HepG2 (cell line): ENCODE measurements around the gene PIM1. TPM values are rescaled to one million over a fixed set of nuclear protein-coding genes. Genes with fewer than 3 reads are reported as not detected.
A peak's percentile ranks its signal among the peaks of the same experiment; 100 is the strongest.

ENCODE experiments used
- ATAC-seq: fragments of 200-7000 bp; cut with Tn5 transposase; 3 replicates; pipeline ENCODE4 v1.9.1; 2020; ENCODE audit warnings: mild to moderate bottlenecking, moderate library complexity
- BruUV-seq: library from RNA; stranded (reverse); fragments of 400-500 nt; replicated peaks from 2 replicates; lab custom pipeline; 2021; lab: Mats Ljungman, UMichigan
- CTCF ChIA-PET: fragments of 300-600 bp; formaldehyde crosslinking; extraction: SDS; loops from one replicate; lab custom pipeline; 2021; ENCODE audit warnings: low total read pairs, inconsistent platforms, low intra/inter-chr PET ratio; lab: Yijun Ruan, JAX
- POLR2A ChIA-PET: fragments of 350-600 bp; sonication (Branson Sonifier 250); formaldehyde crosslinking; loops from one replicate; lab custom pipeline; 2020; ENCODE audit warnings: antibody characterized with exemption, inconsistent platforms; lab: Yijun Ruan, JAX
- DNase-seq: peaks from one replicate; pipeline ENCODE4 v3.0.0-alpha.2; 2015; ENCODE audit warnings: low spot score
- FAIRE-seq: peaks from 3 replicates; lab custom pipeline; 2011; peaks lifted over from hg19 to GRCh38; lab: Jason Lieb, UNC
- H2AFZ ChIP-seq: one replicate; pipeline ENCODE4 v1.6.1; 2011; ENCODE audit warnings: low read length, inconsistent platforms
- H3K27ac ChIP-seq: fragments of 300-600 bp; 3 replicates; pipeline ENCODE4 v1.8.0; 2011; ENCODE audit warnings: mixed run types, mild to moderate bottlenecking, mixed read lengths, low read length, inconsistent platforms; ENCODE audit not compliant: insufficient read depth; ENCODE audit errors: extremely low read length
- H3K27me3 ChIP-seq, 2 experiments: fragments of 200-600 bp in 1 of 2; 2 replicates in 1 of 2; 3 replicates in 1 of 2; pipeline versions ENCODE4 v1.6.0 to v1.8.0; 2011; ENCODE audit warnings: low read length in 2 of 2, mild to moderate bottlenecking in 2 of 2, moderate library complexity in 2 of 2, inconsistent platforms in 1 of 2; ENCODE audit not compliant: insufficient read depth in 2 of 2, control insufficient read depth in 1 of 2
- H3K36me3 ChIP-seq, 2 experiments: fragments of 200-600 bp in 1 of 2; replicated peaks in 1 of 2; 2 replicates in 1 of 2; 3 replicates in 1 of 2; pipeline versions ENCODE4 v1.5.1 to v1.8.0; 2011; ENCODE audit warnings: low read length in 2 of 2, inconsistent platforms in 1 of 2; ENCODE audit not compliant: insufficient read depth in 2 of 2, control insufficient read depth in 1 of 2
- H3K4me1 ChIP-seq: 2 replicates; pipeline ENCODE4 v1.5.1; 2012; ENCODE audit warnings: low read length, inconsistent platforms; ENCODE audit not compliant: insufficient read depth
- H3K4me2 ChIP-seq: 2 replicates; pipeline ENCODE4 v1.6.0; 2011; ENCODE audit warnings: low read depth, low read length, inconsistent platforms
- H3K4me3 ChIP-seq, 3 experiments: fragments of 200-600 bp in 1 of 3; sonication (generic), shearing (Covaris generic) in 1 of 3; replicated peaks in 1 of 3; 2 replicates each; pipeline ENCODE4 v1.5.1; 2011 to 2016; ENCODE audit warnings: low read length in 3 of 3, inconsistent platforms in 2 of 3, low read depth in 2 of 3, mild to moderate bottlenecking in 2 of 3, control low read depth in 1 of 3, mixed read lengths in 1 of 3; ENCODE audit not compliant: insufficient read depth in 1 of 3
- H3K79me2 ChIP-seq: one replicate; pipeline ENCODE4 v1.6.1; 2011; ENCODE audit warnings: low read length, inconsistent platforms; ENCODE audit not compliant: insufficient read depth
- H3K9ac ChIP-seq: 2 replicates; pipeline ENCODE4 v1.6.0; 2011; ENCODE audit warnings: mild to moderate bottlenecking, low read depth, low read length, inconsistent platforms; ENCODE audit not compliant: insufficient read depth
- H3K9me3 ChIP-seq: 2 replicates; pipeline ENCODE4 v1.5.1; 2012; ENCODE audit warnings: mild to moderate bottlenecking, low read length
- H4K20me1 ChIP-seq: 2 replicates; pipeline ENCODE4 v1.6.0; 2011; ENCODE audit warnings: inconsistent platforms, mild to moderate bottlenecking, low read length, moderate library complexity; ENCODE audit not compliant: insufficient read depth
- AHR ChIP-seq: IDR thresholded peaks from 2 replicates; pipeline ENCODE4 v1.6.1; 2018; ENCODE audit warnings: missing genetic modification reagents, missing compliant biosample characterization
- ATF3 ChIP-seq: sonication (generic); formaldehyde crosslinking; IDR thresholded peaks from 2 replicates; pipeline ENCODE4 v1.4.0; 2020; ENCODE audit warnings: missing genetic modification reagents
- BHLHE40 ChIP-seq: IDR thresholded peaks from 2 replicates; pipeline ENCODE4 v1.6.1; 2011; ENCODE audit warnings: low read length, improper control_type of control experiment
- FOXO1 ChIP-seq: sonication (generic); formaldehyde crosslinking; IDR thresholded peaks from 2 replicates; pipeline ENCODE4 v1.4.0; 2020; ENCODE audit warnings: missing genetic modification reagents
- GATAD2A ChIP-seq: IDR thresholded peaks from 2 replicates; pipeline ENCODE4 v1.6.1; 2016
- JDP2 ChIP-seq: sonication (generic); formaldehyde crosslinking; IDR thresholded peaks from 2 replicates; pipeline ENCODE4 v1.8.1; 2022; ENCODE audit warnings: missing genetic modification reagents, borderline replicate concordance
- KAT7 ChIP-seq: IDR thresholded peaks from 2 replicates; pipeline ENCODE4 v1.6.1; 2018; ENCODE audit warnings: borderline replicate concordance, missing compliant biosample characterization
- KAT8 ChIP-seq: IDR thresholded peaks from 2 replicates; pipeline ENCODE4 v1.6.1; 2016; ENCODE audit warnings: missing genetic modification reagents, missing compliant biosample characterization
- MIER2 ChIP-seq: IDR thresholded peaks from 2 replicates; pipeline ENCODE4 v1.6.1; 2016; ENCODE audit warnings: missing biosample characterization, missing genetic modification reagents
- STAT6 ChIP-seq: sonication (generic); formaldehyde crosslinking; IDR thresholded peaks from 2 replicates; pipeline ENCODE4 v1.4.0; 2020; ENCODE audit warnings: missing genetic modification reagents, mild to moderate bottlenecking, borderline replicate concordance
- SUZ12 ChIP-seq: fragments of 150-350 bp; IDR thresholded peaks from 2 replicates; pipeline ENCODE4 v1.6.1; 2014; ENCODE audit warnings: low read depth, low read length
- TAF15 ChIP-seq: fragments of 200-400 bp; formaldehyde crosslinking; IDR thresholded peaks from one replicate; pipeline ENCODE4 v1.6.1; 2018; ENCODE audit warnings: mild to moderate bottlenecking, low read depth, low read length; ENCODE audit not compliant: poor library complexity, severe bottlenecking
- ZBTB21 ChIP-seq: sonication (generic); formaldehyde crosslinking; IDR thresholded peaks from 2 replicates; pipeline ENCODE4 v1.4.0; 2020; ENCODE audit warnings: missing genetic modification reagents
- ZNF691 ChIP-seq: sonication (generic); formaldehyde crosslinking; IDR thresholded peaks from 2 replicates; pipeline ENCODE4 v1.4.0; 2020; ENCODE audit warnings: missing genetic modification reagents, low read depth, mild to moderate bottlenecking, borderline replicate concordance
- ZNF747 ChIP-seq: sonication (generic); formaldehyde crosslinking; IDR thresholded peaks from 2 replicates; pipeline ENCODE4 v1.8.1; 2023; ENCODE audit warnings: missing genetic modification reagents, mild to moderate bottlenecking, borderline replicate concordance
- ZNF768 ChIP-seq: sonication (generic); formaldehyde crosslinking; IDR thresholded peaks from 2 replicates; pipeline ENCODE4 v1.4.0; 2020; ENCODE audit warnings: missing genetic modification reagents
- ZNF780A ChIP-seq: sonication (generic); formaldehyde crosslinking; IDR thresholded peaks from 2 replicates; pipeline ENCODE4 v1.8.0; 2022; ENCODE audit warnings: mild to moderate bottlenecking, missing genetic modification reagents, moderate library complexity
- ZNF878 ChIP-seq: sonication (generic); formaldehyde crosslinking; IDR thresholded peaks from 2 replicates; pipeline ENCODE4 v1.8.1; 2023; ENCODE audit warnings: mild to moderate bottlenecking, missing genetic modification reagents, moderate library complexity
- ZSCAN29 ChIP-seq: sonication (generic); formaldehyde crosslinking; conservative IDR thresholded peaks from 2 replicates; pipeline ENCODE4 v1.4.0; 2020; ENCODE audit warnings: mild to moderate bottlenecking, missing genetic modification reagents
- WGBS: methylation state at CpG from one replicate; pipeline ENCODE4 v1.1.6; 2017; ENCODE audit warnings: low lambda C conversion rate; 5-methylcytosine and 5-hydroxymethylcytosine counted together
- in situ Hi-C: cut with HindIII; loops from 2 replicates; pipeline ENCODE4 v1.10.0; 2017; ENCODE audit warnings: low pct_unique_long_range_greater_than_20kb; ENCODE audit not compliant: extremely low pct_ligation_motif_present
- intact Hi-C: fragments of 100-400 bp; cut with micrococcal nuclease; formaldehyde crosslinking; loops from one replicate; pipeline ENCODE4 v1.10.0; 2022; ENCODE audit not compliant: unreplicated experiment
- polyA plus RNA-seq, 8 experiments: library from polyadenylated mRNA; depleted of rRNA in 3 of 8; stranded (reverse) in 7 of 8; unstranded in 1 of 8; fragments of >200 nt; fragmentation: Illumina TruSeq in 4 of 8; extraction: Trizol in 4 of 8; gene quantifications; 2 replicates each; pipeline versions ENCODE4 v1.2.1 to v1.2.3, GENCODE V29; 2011 to 2016; ENCODE audit warnings: low read depth in 4 of 8, missing spikeins in 1 of 8, mixed read lengths in 1 of 8; ENCODE audit not compliant: insufficient read depth in 1 of 8
- total RNA-seq, 5 experiments: library from RNA; depleted of rRNA; stranded (reverse); fragments of >200 nt; fragmentation: Illumina TruSeq; extraction: Trizol; gene quantifications; 2 replicates each; pipeline ENCODE4 v1.2.3, GENCODE V29; 2016; ENCODE audit warnings: low read depth in 1 of 5

PIM1 gene
- total and polyA plus RNA-seq, 2 of the 13 experiments (the other 11 are each of a cell fraction or from before 2014, with no cell fraction given) = 29.4 to 117 TPM

GRCh38 chr6:37172912-37173492 lies 3.0 kb downstream of the PIM1 start:
- H2AFZ ChIP-seq = no peak overlapping the region
- H3K27me3 ChIP-seq = no peaks in the 10 kb centered on the region; a peak in 1 of 5 replicates
- DNase-seq = no peak
- no peak for FAIRE-seq
- H3K4me3 ChIP-seq = peak overlapping the region; percentile 98 to 100 (median 99)
- peak overlapping the region; percentile 99 for H3K4me2 ChIP-seq
- POLR2A ChIA-PET = interaction anchor here (0.6 to 10.3 kb wide), 18 partner anchors 12 to 187 kb away, joined by 3 to 234 read pairs (median 12); partner anchors contain the start of gene MTCH1
- H3K9ac ChIP-seq = peak overlapping the region; percentile 98; the same call in 1 of the 2 replicates
- ATAC-seq = no peak
- H3K36me3 ChIP-seq = peaks cover 21 to 42% of the 10 kb centered on the region in 2 experiments
- 92% methylated on average over 7 of the region's 7 CpGs for WGBS
- no TSS peak for BruUV-seq
- peaks cover 43% of the 10 kb centered on the region for H3K79me2 ChIP-seq
- CTCF ChIA-PET = interaction anchor here (0.7 to 3.9 kb wide), 7 partner anchors 35 to 154 kb away, joined by 4 to 72 read pairs (median 30); no protein-coding TSS in a partner anchor
- intact Hi-C loops (loop anchor here (1.0 kb wide), 7 partner anchors 35 to 155 kb away; no protein-coding TSS in a partner anchor), in situ Hi-C loops (loop anchor here (5.0 to 10.0 kb wide), 3 partner anchors 41 to 148 kb away; no protein-coding TSS in a partner anchor)
- H4K20me1 ChIP-seq = peaks cover 53% of the 10 kb centered on the region
- no peaks in the 10 kb centered on the region for H3K9me3 ChIP-seq
- no peak overlapping the region for H3K27ac ChIP-seq
- peaks cover 37% of the 10 kb centered on the region for H3K4me1 ChIP-seq
- TF ChIP-seq ZNF780A (CRISPR knock-in tag) = no peak
- TF ChIP-seq ATF3 (CRISPR knock-in tag) = no peak
- TF ChIP-seq AHR (CRISPR knock-in tag) = no peak
- no peak for TF ChIP-seq FOXO1 (CRISPR knock-in tag)
- no peak for TF ChIP-seq SUZ12
- TF ChIP-seq MIER2 = no peak
- no peak for TF ChIP-seq JDP2 (CRISPR knock-in tag)
- 0 out of 2 replicates have a peak, but pooled peaks have one; percentile 51 for TF ChIP-seq ZNF747 (CRISPR knock-in tag)
- 0 out of 2 replicates have a peak, but pooled peaks have one; percentile 52 for TF ChIP-seq ZNF878 (CRISPR knock-in tag)
- TF ChIP-seq STAT6 (CRISPR knock-in tag) = no peak
- TF ChIP-seq ZNF691 (CRISPR knock-in tag) = no peak
- TF ChIP-seq ZNF768 (CRISPR knock-in tag) = no peak
- TF ChIP-seq ZSCAN29 = no peak
- TF ChIP-seq BHLHE40 = no peak
- no peak for TF ChIP-seq ZBTB21 (CRISPR knock-in tag)
- TF ChIP-seq GATAD2A (CRISPR knock-in tag) = no peak
- no peak for TF ChIP-seq KAT8 (CRISPR knock-in tag)
- TF ChIP-seq TAF15 = no peak
- no peak for TF ChIP-seq KAT7 (CRISPR knock-in tag)
